B cell (primary cell): ENCODE data around the gene HSP90AB1. TPM values are rescaled to one million over a fixed set of nuclear protein-coding genes. Genes with fewer than 3 reads are reported as not detected.

ENCODE experiments used
- ATAC-seq: fragments of 200-7000 bp; cut with Tn5 transposase; one replicate; pipeline ENCODE4 v1.10.0; 2021; ENCODE audit warnings: low read depth, mild to moderate bottlenecking, moderate number of reproducible peaks, moderate library complexity
- CTCF ChIA-PET: fragments of 350-600 bp; sonication (Branson Sonifier 250); formaldehyde crosslinking; loops from one replicate; lab custom pipeline; 2021; ENCODE audit warnings: antibody characterized with exemption, inconsistent platforms; lab: Charles Lee
- POLR2A ChIA-PET: fragments of 350-600 bp; sonication (Branson Sonifier 250); formaldehyde crosslinking; loops from one replicate; lab custom pipeline; 2021; ENCODE audit warnings: antibody characterized with exemption; lab: Charles Lee
- DNase-seq: peaks from one replicate; pipeline ENCODE4 v3.0.0; 2013
- H2AFZ ChIP-seq: 2 replicates; pipeline ENCODE4 v1.6.1; 2012; ENCODE audit warnings: mild to moderate bottlenecking, low read depth, low read length; ENCODE audit not compliant: insufficient read depth, poor library complexity, severe bottlenecking
- H3K27ac ChIP-seq, 2 donors: 1 replicate in 1 of 2; 2 replicates in 1 of 2; pipeline ENCODE4 v1.5.1; 2012 to 2013; ENCODE audit warnings: low read length in 2 of 2, mild to moderate bottlenecking in 2 of 2, moderate library complexity in 1 of 2
- H3K27me3 ChIP-seq, 4 experiments: fragments of 200-600 bp in 1 of 4; sonication (generic) in 1 of 4; replicated peaks in 1 of 4; 1 replicate in 2 of 4; 2 replicates in 2 of 4; pipeline versions ENCODE4 v1.6.1 to v1.7.0; 2013 to 2016; ENCODE audit warnings: low read length in 3 of 4, mild to moderate bottlenecking in 2 of 4, mixed read lengths in 1 of 4, moderate library complexity in 1 of 4; ENCODE audit not compliant: insufficient read depth in 4 of 4, control insufficient read depth in 3 of 4; ENCODE audit errors: control extremely low read depth in 1 of 4
- H3K36me3 ChIP-seq, 2 experiments: replicated peaks in 1 of 2; 1 replicate in 1 of 2; 2 replicates in 1 of 2; pipeline versions ENCODE4 v1.6.1 to v1.7.1; 2013; ENCODE audit warnings: low read length in 1 of 2; ENCODE audit not compliant: insufficient read depth in 2 of 2, control insufficient read depth in 1 of 2; ENCODE audit errors: control extremely low read depth in 1 of 2, extremely low read depth in 1 of 2
- H3K4me1 ChIP-seq, 2 donors: fragments of 200-600 bp in 1 of 2; sonication (generic) in 1 of 2; 1 replicate in 1 of 2; 2 replicates in 1 of 2; pipeline versions ENCODE4 v1.5.1 to v1.6.1; 2013 to 2017; ENCODE audit warnings: low read length in 2 of 2; ENCODE audit not compliant: control insufficient read depth in 2 of 2, insufficient read depth in 2 of 2
- H3K4me2 ChIP-seq: replicated peaks from 2 replicates; pipeline ENCODE3; 2012; ENCODE audit warnings: mild to moderate bottlenecking, low read depth, low read length; ENCODE audit not compliant: poor library complexity, severe bottlenecking
- H3K4me3 ChIP-seq, 5 experiments: fragments of 200-600 bp in 1 of 5; sonication (generic) in 1 of 5; 1 replicate in 3 of 5; 2 replicates in 2 of 5; pipeline versions ENCODE4 v1.5.1 to v1.7.0; 2011 to 2016; ENCODE audit warnings: low read length in 4 of 5, mild to moderate bottlenecking in 4 of 5, low read depth in 2 of 5, control low read depth in 1 of 5, moderate library complexity in 1 of 5; ENCODE audit not compliant: insufficient read depth in 1 of 5; ENCODE audit errors: control extremely low read depth in 1 of 5, extremely low read depth in 1 of 5
- H3K79me2 ChIP-seq: fragments of 200-600 bp; sonication (generic); one replicate; pipeline ENCODE4 v1.6.0; 2016; ENCODE audit warnings: low read length; ENCODE audit not compliant: control insufficient read depth, insufficient read depth
- H3K9ac ChIP-seq: fragments of 200-600 bp; sonication (generic); 2 replicates; pipeline ENCODE4 v1.6.1; 2017; ENCODE audit warnings: mild to moderate bottlenecking, low read length, moderate library complexity
- H3K9me3 ChIP-seq, 3 donors: one replicate each; pipeline versions ENCODE4 v1.6.1 to v1.7.1; 2013; ENCODE audit warnings: low read length in 2 of 3; ENCODE audit not compliant: control insufficient read depth in 2 of 3, insufficient read depth in 1 of 3; ENCODE audit errors: control extremely low read depth in 1 of 3
- H4K20me1 ChIP-seq: 2 replicates; pipeline ENCODE4 v1.6.0; 2012; ENCODE audit warnings: mild to moderate bottlenecking, low read length; ENCODE audit not compliant: insufficient read depth, control insufficient read depth, poor library complexity, severe bottlenecking
- H3K27ac Mint-ChIP-seq: one replicate; pipeline ENCODE4 v1.8.0; 2021; ENCODE audit warnings: mixed read lengths
- H3K27me3 Mint-ChIP-seq: one replicate; pipeline ENCODE4 v1.8.0; 2021; ENCODE audit warnings: mixed read lengths
- H3K4me1 Mint-ChIP-seq: one replicate; pipeline ENCODE4 v1.8.0; 2021; ENCODE audit warnings: mixed read lengths
- H3K4me3 Mint-ChIP-seq: one replicate; pipeline ENCODE4 v1.8.0; 2021; ENCODE audit warnings: mixed read lengths
- H3K9me3 Mint-ChIP-seq: one replicate; pipeline ENCODE4 v1.8.0; 2022; ENCODE audit warnings: mixed read lengths; ENCODE audit not compliant: insufficient read depth
- CTCF ChIP-seq: fragments of 200-600 bp; IDR thresholded peaks from one replicate; pipeline ENCODE4 v1.8.0; 2022; ENCODE audit warnings: antibody characterized with exemption, mild to moderate bottlenecking
- EZH2 ChIP-seq: IDR thresholded peaks from 2 replicates; pipeline ENCODE4 v1.6.1; 2012; ENCODE audit warnings: borderline replicate concordance, low read depth, mild to moderate bottlenecking, moderate library complexity, low read length; ENCODE audit not compliant: insufficient read depth, poor library complexity, severe bottlenecking
- WGBS: methylation state at CpG from one replicate; pipeline ENCODE4 v1.1.5; 2013; ENCODE audit warnings: missing lambda C conversion rate; ENCODE audit not compliant: insufficient coverage; 5-methylcytosine and 5-hydroxymethylcytosine counted together
- intact Hi-C: fragments of 100-400 bp; cut with micrococcal nuclease; formaldehyde crosslinking; loops from one replicate; pipeline ENCODE4 v1.10.0; 2022
- polyA plus RNA-seq: library from polyadenylated mRNA; depleted of rRNA; stranded (reverse); fragments of >200 nt; gene quantifications from 2 replicates; pipeline ENCODE4 v1.2.3, GENCODE V29; 2012
- total RNA-seq, 2 donors: library from RNA; stranded (reverse); fragments of 120-200 nt in 1 of 2; gene quantifications; 1 replicate in 1 of 2; 2 replicates in 1 of 2; pipeline versions ENCODE4 v1.2.3 to v1.2.4, GENCODE V29; 2013 to 2022

HSP90AB1 gene
- total and polyA plus RNA-seq, 2 donors (not counting 1 experiment from before 2014, with no cell fraction given): 395 to 645 TPM

GRCh38 chr6:44199883-44200282, 47.0 kb upstream of the HSP90AB1 start:
- TF ChIP-seq EZH2 (no peak), CTCF (no peak)
- intact Hi-C loops: no loop called here
- Histone ChIP-seq H3K4me3 (no peak overlapping the region), H3K4me2 (no peak overlapping the region), H3K9me3 (no peaks in the 10 kb centered on the region), H3K9ac (no peak overlapping the region), H3K27me3 (no peaks in the 10 kb centered on the region), H3K4me1 (no peaks in the 10 kb centered on the region), H3K79me2 (no peaks in the 10 kb centered on the region), H2AFZ (no peak overlapping the region), H4K20me1 (no peaks in the 10 kb centered on the region), H3K36me3 (no peaks in the 10 kb centered on the region), H3K27ac (no peak overlapping the region)
- ATAC-seq: no peak
- Mint-ChIP-seq H3K27me3 (peaks cover 2% of the 10 kb centered on the region), H3K4me3 (no peak overlapping the region), H3K4me1 (no peaks in the 10 kb centered on the region), H3K9me3 (no peaks in the 10 kb centered on the region), H3K27ac (no peak overlapping the region)
- 100% methylated on average over 1 of the region's 4 CpGs for WGBS
- POLR2A ChIA-PET: no interaction called here
- no peak for DNase-seq
- CTCF ChIA-PET: interaction anchor here (1.1 kb wide), 1 partner anchor 21 kb away, joined by 3 read pairs; no protein-coding TSS in a partner anchor

- 44% methylated on average over 3 of the region's 3 CpGs for WGBS
- H2AFZ ChIP-seq: no peak overlapping the region
- H3K4me2 ChIP-seq: no peak overlapping the region
- Mint-ChIP-seq H3K9me3 (no peaks in the 10 kb centered on the region), H3K4me3 (no peak overlapping the region), H3K4me1 (no peaks in the 10 kb centered on the region), H3K27me3 (peaks cover 5% of the 10 kb centered on the region), H3K27ac (no peak overlapping the region)
- no peaks in the 10 kb centered on the region for H3K27me3 ChIP-seq
- no peak overlapping the region for H3K9ac ChIP-seq
- H4K20me1 ChIP-seq: no peaks in the 10 kb centered on the region
- H3K4me1 ChIP-seq: no peaks in the 10 kb centered on the region
- POLR2A ChIA-PET: no interaction called here
- no peaks in the 10 kb centered on the region for H3K79me2 ChIP-seq
- ATAC-seq: no peak
- intact Hi-C loops: no loop called here
- H3K4me3 ChIP-seq: no peak overlapping the region
- H3K27ac ChIP-seq: no peak overlapping the region
- H3K9me3 ChIP-seq: no peaks in the 10 kb centered on the region
- H3K36me3 ChIP-seq: no peaks in the 10 kb centered on the region
- no peak for TF ChIP-seq EZH2
- no peak for TF ChIP-seq CTCF
- DNase-seq: no peak
- CTCF ChIA-PET: interaction anchor here (0.6 to 1.1 kb wide), 2 partner anchors 20 to 155 kb away, joined by 3 to 4 read pairs; no protein-coding TSS in a partner anchor
Observed at GRCh38 chr6:44201200-44201599, 45.7 kb upstream of the HSP90AB1 start.
